ENCODE measurements around the gene KCTD1. TPM values are rescaled to one million over a fixed set of nuclear protein-coding genes. Genes with fewer than 3 reads are reported as not detected.

Gene KCTD1
- polyA plus RNA-seq, 1 of the 3 experiments (the other 2 are of a cell fraction) = 12.8 TPM

DNA sequence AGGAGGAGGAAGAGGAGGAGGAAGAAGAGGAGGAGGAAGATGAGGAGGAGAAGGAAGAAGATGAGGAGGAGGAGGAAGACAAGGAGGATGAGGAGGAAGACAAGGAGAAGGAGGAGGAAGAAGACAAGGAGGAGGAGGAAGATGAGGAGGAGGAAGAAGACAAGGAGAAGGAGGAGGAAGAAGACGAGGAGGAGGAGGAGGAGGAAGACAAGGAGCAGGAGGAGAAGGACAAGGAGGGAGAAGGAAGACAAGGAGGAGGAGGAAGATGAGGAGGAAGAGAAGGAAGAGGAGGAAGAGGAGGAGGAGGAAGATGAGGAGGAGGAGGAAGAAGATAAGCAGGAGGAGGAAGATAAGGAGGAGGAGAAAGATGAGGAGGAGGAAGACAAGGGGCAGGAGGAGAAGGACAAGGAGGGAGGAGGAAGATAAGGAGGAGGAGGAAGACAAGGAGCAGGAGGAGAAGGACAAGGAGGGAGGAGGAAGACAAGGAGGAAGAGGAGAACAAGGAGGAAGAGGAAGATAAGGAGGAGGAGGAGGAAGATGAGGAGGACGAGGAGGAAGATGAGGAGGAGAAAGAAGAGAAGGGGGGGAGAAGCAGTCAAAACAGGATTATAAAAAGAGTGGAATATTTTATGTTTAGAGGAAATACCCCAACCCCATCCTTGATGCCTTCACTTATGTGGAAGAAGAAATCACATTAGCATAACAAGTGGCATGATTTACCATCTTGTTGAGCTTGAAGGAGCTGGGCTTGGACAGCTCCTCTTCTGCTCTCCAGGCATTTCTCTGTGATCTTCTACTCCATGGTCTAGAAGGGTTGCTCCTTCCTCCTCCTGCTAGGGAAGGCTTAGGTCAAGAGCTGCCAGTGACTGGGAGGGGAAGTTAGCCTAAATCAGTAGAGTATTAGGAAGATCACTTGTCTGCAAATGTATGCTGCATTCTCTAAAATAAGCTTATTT is 45.3 kb upstream of the KCTD1 start:
- ChIA-PET CTCF (interaction anchor here (1.3 kb wide), 2 partner anchors 13 to 210 kb away, joined by 3 read pairs; no protein-coding TSS in a partner anchor), POLR2A (interaction anchor here (1.4 kb wide), 1 partner anchor 21 kb away, joined by 4 read pairs; no protein-coding TSS in a partner anchor)
- Histone ChIP-seq H3K4me1 (ENCODE audit: control insufficient read depth in 1 of 2, insufficient read depth in 2 of 2, low read depth in 1 of 2, low read length in 1 of 2) (no peaks in the 10 kb centered on the region), H3K4me3 (ENCODE audit: low read depth in 2 of 2, low read length in 1 of 2) (no peak overlapping the region), H3K4me2 (no peak overlapping the region), H3K36me3 (replicated peaks in 1 of 2; ENCODE audit: control insufficient read depth in 1 of 2, insufficient read depth in 2 of 2, low read length in 1 of 2) (no peaks in the 10 kb centered on the region), H4K20me1 (ENCODE audit: insufficient read depth) (no peaks in the 10 kb centered on the region), H3K79me2 (ENCODE audit: insufficient read depth) (no peaks in the 10 kb centered on the region), H3K27ac (ENCODE audit: low read depth in 2 of 2, low read length in 1 of 2) (no peak overlapping the region), H3F3A (replicated peaks; ENCODE audit: insufficient read depth) (no peaks in the 10 kb centered on the region), H2AFZ (ENCODE audit: low read depth) (no peak overlapping the region), H3K9ac (no peak overlapping the region), H3K9me3 (no peaks in the 10 kb centered on the region), H3K27me3 (ENCODE audit: insufficient read depth) (no peaks in the 10 kb centered on the region), H3K9me2 (no peaks in the 10 kb centered on the region)
- 22% methylated on average over 2 of the region's 2 CpGs for WGBS (ENCODE audit: low lambda C conversion rate)
- no peak for DNase-seq
- TF ChIP-seq TAF1 (IDR thresholded peaks at IDR 0.05; ENCODE audit: borderline replicate concordance, low read depth, low read length) = no peak
- peak; percentile 56; the same call in 1 of the 2 replicates for TF ChIP-seq REST (IDR thresholded peaks at IDR 0.05; ENCODE audit: low read depth, low read length)

DNA sequence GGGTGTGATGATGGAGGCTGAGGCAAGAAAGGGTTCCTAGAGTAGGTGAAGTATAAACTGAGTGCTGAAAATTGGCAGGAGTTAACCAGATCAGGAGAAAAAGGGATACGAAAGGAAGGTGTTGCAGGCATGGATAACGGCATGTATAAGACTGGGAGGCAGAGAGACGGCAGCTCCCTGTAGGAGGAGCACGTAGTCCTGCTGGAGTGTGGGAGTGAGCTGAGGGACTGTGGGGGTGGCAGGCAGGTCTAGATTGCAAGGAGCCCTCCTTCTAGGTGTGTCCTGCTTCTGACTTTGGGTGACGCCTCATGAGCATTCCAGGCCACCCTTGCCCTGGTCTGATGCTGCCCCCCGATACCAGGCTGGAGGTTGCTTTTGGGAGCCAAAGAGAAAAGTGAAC is 36.4 kb upstream of the KCTD1 start:
- Histone ChIP-seq H2AFZ (ENCODE audit: low read depth) (no peak overlapping the region), H3K9me2 (no peaks in the 10 kb centered on the region), H3K4me1 (ENCODE audit: control insufficient read depth in 1 of 2, insufficient read depth in 2 of 2, low read depth in 1 of 2, low read length in 1 of 2) (no peaks in the 10 kb centered on the region), H3K27me3 (ENCODE audit: insufficient read depth) (no peaks in the 10 kb centered on the region), H3K9ac (no peak overlapping the region), H3K27ac (ENCODE audit: low read depth in 2 of 2, low read length in 1 of 2) (no peak overlapping the region), H3K79me2 (ENCODE audit: insufficient read depth) (no peaks in the 10 kb centered on the region), H3K4me3 (ENCODE audit: low read depth in 2 of 2, low read length in 1 of 2) (no peak overlapping the region), H3F3A (replicated peaks; ENCODE audit: insufficient read depth) (no peaks in the 10 kb centered on the region), H3K4me2 (no peak overlapping the region), H4K20me1 (ENCODE audit: insufficient read depth) (no peaks in the 10 kb centered on the region), H3K36me3 (replicated peaks in 1 of 2; ENCODE audit: control insufficient read depth in 1 of 2, insufficient read depth in 2 of 2, low read length in 1 of 2) (no peaks in the 10 kb centered on the region), H3K9me3 (no peaks in the 10 kb centered on the region)
- no peak for TF ChIP-seq RFX5 (IDR thresholded peaks at IDR 0.05; ENCODE audit: low read length)
- TF ChIP-seq TAF1 (IDR thresholded peaks at IDR 0.05; ENCODE audit: borderline replicate concordance, low read depth, low read length) = no peak
- no peak for TF ChIP-seq ELF1 (IDR thresholded peaks at IDR 0.05)
- TF ChIP-seq SIN3A (IDR thresholded peaks at IDR 0.05; ENCODE audit: borderline replicate concordance, low read depth, low read length) = no peak
- TF ChIP-seq, protein P1, sequence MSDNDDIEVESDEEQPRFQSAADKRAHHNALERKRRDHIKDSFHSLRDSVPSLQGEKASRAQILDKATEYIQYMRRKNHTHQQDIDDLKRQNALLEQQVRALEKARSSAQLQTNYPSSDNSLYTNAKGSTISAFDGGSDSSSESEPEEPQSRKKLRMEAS (IDR thresholded peaks at IDR 0.05; ENCODE audit: low read depth) = no peak
- TF ChIP-seq EZH2phosphoT487 (IDR thresholded peaks at IDR 0.05; ENCODE audit: borderline replicate concordance, low read depth) = no peak
- TF ChIP-seq, protein P2, sequence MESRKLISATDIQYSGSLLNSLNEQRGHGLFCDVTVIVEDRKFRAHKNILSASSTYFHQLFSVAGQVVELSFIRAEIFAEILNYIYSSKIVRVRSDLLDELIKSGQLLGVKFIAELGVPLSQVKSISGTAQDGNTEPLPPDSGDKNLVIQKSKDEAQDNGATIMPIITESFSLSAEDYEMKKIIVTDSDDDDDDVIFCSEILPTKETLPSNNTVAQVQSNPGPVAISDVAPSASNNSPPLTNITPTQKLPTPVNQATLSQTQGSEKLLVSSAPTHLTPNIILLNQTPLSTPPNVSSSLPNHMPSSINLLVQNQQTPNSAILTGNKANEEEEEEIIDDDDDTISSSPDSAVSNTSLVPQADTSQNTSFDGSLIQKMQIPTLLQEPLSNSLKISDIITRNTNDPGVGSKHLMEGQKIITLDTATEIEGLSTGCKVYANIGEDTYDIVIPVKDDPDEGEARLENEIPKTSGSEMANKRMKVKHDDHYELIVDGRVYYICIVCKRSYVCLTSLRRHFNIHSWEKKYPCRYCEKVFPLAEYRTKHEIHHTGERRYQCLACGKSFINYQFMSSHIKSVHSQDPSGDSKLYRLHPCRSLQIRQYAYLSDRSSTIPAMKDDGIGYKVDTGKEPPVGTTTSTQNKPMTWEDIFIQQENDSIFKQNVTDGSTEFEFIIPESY (IDR thresholded peaks at IDR 0.05; ENCODE audit: borderline replicate concordance, low read depth) = no peak
- no peak for TF ChIP-seq USF2 (IDR thresholded peaks at IDR 0.05; ENCODE audit: borderline replicate concordance, low read depth, low read length)
- no peak for TF ChIP-seq RCOR1 (IDR thresholded peaks at IDR 0.05; ENCODE audit: low read length)
- TF ChIP-seq FOXM1 (IDR thresholded peaks at IDR 0.05; ENCODE audit: low read depth) = no peak
- no peak for TF ChIP-seq FOSL2 (IDR thresholded peaks at IDR 0.05; ENCODE audit: borderline replicate concordance, low read depth)
- CTCF ChIA-PET = no interaction called here
- POLR2A ChIA-PET = no interaction called here
- DNase-seq = no peak
- WGBS (ENCODE audit: low lambda C conversion rate) = 79% methylated on average over 6 of the region's 6 CpGs
